ENCODE data around the gene CHGA.

Gene CHGA

DNA sequence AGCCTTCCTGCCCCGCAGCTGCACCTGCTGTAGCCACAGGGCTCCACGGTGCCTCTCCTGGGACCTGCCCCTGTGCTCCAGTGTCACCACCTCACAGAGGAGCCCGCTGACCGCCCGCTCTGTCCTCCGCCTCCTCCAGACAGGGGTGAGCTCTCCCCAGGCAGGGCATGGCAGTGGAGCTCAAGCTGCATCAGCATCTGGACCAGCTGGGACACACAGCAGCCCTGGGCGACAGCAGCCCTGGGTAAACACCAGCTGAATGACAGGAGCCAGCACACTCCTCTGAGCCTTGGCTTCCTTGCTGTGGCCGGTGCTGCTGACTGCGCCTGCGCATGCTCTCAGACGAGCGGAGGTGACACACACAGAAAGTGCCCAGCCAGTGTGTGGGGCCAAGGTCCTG lies 22.0 kb downstream of the CHGA start:
- no peak for DNase-seq (ENCODE audit: low read depth in 2 of 2)

DNA sequence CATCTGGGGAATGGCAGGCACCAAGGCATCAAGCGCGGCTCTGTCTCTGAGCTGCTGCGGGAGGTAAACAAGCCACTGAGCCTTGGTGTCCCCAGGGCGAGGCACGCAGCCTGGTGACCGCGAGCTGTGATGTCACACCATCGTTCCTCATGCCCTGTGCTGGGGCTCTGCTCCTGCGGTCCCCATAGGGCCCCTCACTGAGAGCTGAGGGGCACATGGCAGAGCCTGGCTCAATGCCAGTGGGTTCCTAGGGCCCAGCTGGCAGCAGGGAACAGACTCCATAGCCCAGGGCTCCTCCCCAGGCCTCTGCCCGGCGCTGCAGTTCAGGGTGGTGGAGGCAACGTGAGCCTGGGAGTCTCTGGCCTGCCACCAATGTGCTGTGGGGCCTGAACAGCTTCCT lies 22.6 kb downstream of the CHGA start:
- DNase-seq (ENCODE audit: low read depth in 2 of 2), result no peak

DNA sequence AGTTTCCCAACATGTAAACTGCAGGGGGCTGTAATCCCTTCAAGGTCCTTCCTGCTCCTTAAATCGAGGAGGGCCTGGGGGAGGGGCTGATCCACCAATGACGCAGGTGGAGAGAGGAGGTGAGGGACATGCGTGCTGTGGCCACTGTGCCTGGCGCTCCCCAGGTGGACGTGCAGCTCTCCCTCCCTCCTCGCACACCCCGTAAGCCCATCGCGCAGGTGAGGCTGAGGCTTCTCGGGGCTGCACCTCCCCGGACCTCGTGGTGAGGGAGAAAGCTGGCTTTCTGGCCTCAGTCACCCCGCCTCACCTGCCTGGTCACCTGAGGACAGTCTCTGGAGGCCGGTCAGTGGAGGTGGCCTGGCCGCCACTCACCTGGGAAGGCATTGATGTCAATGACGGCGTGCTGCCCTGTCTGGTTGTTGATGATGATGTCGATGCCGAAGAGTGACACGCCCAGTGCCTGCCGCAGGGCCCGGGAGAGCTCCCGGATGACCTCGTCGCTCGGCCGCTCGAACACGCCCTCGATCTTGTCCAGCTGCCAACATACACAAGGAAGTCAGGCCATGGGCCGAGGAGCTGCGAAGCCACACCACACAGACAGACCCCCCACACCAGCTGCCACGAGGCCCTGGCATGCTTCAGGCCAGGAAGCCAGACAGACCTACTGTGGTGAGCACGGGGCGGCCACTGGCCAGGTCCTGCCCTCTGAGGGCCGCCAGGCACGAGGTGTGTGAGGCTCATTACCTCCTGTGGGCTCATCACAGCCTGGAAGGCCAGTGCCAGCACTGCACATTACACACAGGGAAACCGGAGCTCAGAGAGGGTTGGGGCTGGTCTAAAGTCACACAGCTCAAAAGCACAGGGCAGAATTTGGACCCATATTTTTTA lies 23.3 kb downstream of the CHGA start:
- DNase-seq (ENCODE audit: low read depth in 2 of 2), result no peak

DNA sequence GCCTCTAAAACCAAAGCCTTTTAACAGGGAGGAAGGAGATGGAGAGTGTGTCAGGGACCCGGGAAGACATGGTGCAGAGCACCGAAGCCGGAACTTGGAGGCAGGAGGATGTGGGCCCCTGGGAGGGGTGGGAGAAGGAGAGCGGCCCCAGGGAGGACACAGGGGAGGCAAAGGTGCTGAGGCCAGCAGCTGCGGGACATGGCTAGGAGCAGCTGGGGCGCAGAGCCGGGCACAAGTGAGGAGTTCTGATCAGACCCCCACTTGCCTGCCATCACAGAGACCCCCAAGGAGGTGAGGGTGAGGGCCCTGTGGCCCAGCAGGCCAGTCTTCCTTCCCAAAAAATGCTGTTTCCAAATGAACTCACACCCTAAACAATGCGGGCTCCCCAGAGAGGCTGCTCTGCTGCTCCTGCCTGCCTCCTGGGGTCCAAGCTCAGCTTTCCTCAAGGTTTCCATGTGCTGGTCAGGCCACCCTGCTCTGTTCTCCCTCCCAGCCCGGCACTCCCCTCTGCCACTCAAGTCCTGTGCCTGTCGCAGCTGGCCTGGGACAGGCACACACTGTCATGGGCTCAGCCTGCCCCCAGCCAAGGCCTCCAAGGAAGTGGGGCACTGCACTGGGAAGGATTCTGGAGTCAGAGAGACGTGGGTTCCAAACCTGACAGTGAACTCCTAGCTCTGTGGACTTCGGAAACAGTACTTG lies 24.0 kb downstream of the CHGA start:
- DNase-seq (ENCODE audit: low read depth in 2 of 2), result no peak

DNA sequence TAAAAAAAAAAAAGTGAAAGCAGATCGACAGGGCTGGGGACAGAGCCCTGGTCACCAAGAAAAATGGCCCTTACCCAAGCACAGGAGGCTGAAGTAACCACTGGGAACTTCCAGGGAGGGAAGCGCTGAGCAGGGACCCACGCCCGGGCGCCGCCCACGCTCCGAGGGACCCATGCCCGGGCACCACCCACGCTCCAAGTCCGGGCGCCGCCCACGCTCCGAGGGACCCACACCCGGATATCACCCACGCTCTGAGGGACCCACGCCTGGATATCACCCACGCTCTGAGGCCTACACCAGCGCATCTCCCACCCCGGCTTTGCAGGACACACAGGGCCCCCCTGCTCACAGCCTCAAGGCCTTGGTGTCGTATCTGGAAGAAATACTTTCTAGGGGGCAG lies 25.7 kb downstream of the CHGA start:
- DNase-seq (ENCODE audit: low read depth in 2 of 2), result no peak

DNA sequence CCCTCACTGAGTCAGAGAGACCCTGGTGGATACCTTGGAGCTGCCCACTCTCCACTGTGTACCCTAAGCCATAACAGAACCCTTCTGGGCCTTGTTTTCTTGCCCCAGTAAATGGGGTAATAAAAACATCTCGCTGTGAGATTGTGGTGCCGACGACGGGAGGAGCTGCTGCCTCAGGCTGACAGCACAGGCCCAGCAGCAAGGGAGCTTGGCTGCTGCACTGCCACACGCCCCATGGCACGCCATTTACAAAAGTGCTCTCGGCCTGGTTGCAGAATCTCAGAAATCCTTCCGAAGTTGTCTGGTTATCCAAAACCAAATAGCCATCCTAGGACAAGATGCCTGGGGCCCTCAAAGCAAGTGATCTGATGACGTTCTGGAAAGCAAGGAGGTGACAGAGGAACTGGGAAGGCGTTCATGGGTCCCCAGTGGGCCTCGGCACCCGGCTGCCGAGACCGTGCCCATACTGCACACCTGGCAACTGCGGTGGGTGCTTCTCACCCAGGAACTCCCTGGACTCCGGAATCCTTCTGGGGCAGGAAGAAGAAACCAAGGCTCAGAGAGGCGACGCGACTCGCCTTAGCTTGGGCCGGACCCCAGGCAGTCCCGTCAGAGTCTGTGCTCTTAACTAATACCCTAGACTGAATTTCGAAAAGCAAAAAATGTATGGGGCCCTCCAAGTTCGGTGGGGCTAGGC lies 26.7 kb downstream of the CHGA start:
- DNase-seq (ENCODE audit: low read depth in 2 of 2), result no peak

- no peak for DNase-seq (ENCODE audit: low read depth in 2 of 2)
These were observed 27.2 kb downstream of the CHGA start for GRCh38 chr14:92950193-92950540.

DNA sequence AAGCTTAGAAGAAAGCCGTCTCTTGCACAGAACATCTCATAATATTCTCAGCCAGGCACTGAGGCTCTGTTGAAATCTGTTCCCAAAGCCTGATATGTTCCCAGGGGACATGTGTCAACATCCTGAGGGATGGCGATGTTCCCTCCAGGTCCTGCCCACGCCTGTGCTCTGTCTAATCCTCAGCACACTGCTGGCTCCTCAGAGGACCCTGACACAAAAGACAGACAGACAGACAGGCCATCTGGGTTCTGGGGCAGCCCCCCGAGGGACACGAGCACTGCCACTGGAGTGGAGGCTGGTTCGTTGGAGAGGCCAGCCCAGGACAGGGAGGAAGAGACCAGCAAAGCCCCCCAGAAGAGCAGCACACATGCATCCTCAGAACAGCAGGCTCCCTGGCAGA lies 27.8 kb downstream of the CHGA start:
- DNase-seq (ENCODE audit: low read depth in 2 of 2), result no peak

DNA sequence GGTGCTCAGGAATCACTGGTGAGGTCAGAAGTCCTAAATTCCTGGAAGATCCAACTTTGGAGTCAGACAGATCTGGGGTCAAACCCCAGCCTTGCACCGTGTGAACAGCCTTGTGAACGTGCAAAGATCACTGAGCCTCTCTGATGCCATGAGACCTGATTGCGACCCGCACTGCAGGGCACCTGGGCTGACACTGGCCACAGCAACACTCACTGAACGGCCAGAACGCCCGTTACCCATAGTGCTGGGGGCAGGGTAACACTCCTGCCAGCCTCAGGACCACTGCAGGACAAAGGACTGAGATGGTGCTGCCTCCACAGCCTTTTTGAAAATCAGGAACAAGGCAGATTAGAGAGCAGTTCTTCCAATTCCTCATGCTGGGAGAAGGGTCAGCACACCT lies 28.3 kb downstream of the CHGA start:
- no peak for DNase-seq (ENCODE audit: low read depth in 2 of 2)

DNA sequence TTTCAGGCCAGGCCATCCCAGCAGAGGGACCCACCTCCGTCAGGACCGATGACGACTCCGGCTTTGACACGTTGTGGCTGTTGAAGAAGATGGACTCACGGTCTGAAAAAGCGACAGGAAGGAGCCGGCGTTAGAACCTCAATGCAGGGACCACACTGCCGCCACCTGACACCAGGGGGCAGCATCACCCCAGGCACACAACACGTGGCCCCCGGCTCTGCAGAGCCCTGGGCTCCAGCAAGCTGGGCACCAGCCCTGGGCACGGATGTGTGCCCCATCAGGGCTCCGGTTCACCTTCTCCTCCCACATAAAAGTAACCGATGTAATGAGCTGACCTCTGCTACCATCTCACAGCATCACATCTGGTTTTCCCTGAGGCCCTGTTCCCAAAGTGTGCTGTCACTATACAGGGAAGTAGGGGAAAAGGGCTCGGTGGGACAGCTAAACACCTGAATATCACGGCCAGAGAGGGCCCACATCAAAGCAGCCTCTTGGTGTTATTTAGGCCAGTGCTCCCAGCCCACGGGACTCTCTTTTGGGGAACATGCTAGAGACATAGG lies 29.0 kb downstream of the CHGA start:
- DNase-seq (ENCODE audit: low read depth in 2 of 2), result peak; percentile 55 to 66

DNA sequence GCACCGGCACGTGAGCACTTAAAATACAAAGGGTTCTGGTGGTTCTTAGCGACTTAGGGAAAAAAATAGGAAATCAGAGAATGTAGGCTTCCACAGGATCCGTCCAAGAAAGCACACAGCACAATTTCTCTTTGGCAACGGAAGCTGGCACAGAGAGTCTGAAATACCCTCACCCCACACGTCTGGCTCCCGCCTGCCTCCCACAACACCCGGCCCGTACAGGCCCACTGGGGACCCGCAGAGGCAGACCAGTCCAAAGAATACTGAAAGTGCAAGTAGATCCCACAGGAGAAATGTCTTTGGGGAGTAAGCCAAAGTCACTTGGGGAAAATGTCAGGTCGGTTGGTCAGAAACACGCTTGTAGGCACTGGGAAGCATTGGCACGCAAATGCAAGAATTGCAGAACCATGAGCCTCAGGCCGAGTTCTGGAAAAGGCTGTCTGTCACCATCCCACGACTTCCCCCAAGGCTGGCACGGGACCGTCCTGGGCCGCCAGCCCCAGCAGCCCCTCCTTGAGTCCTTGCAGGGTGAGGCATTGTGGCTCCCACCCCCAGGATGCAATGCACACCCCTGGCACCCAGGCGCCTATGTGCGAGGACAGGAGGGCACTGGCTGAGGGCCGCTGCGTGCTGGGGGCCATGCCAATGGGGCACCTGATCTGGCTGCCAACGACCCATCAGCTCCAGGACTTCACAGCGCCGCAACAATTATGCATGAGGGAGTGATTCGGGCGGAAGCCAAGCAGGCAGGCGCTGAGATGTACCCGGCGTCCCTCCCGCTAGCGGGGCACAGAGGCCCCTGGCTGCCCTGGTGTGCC lies 29.7 kb downstream of the CHGA start:
- DNase-seq (ENCODE audit: low read depth in 2 of 2), result no peak

- DNase-seq (ENCODE audit: low read depth in 2 of 2), result no peak
These were observed 30.6 kb downstream of the CHGA start for GRCh38 chr14:92953526-92953925.

DNA sequence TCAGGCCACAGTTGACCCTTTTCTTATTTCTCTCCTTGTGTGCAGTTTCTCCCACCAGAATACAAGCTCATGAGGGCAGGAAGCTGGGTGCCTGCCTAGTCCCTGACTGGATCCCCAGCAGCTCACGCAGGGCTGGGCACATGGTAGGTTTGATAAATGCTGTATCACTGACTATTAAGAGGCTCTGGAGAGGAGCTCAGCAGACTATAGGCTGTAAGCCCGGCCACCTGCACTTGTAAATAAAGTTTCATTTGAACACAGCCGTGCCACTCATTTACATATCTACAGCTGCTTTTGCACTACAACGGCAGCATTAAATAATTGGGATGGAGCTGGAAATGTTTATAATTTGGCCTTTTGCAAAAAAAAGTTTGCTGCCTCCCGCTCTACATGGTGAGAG lies 32.0 kb downstream of the CHGA start:
- DNase-seq (ENCODE audit: low read depth in 2 of 2), result no peak

DNA sequence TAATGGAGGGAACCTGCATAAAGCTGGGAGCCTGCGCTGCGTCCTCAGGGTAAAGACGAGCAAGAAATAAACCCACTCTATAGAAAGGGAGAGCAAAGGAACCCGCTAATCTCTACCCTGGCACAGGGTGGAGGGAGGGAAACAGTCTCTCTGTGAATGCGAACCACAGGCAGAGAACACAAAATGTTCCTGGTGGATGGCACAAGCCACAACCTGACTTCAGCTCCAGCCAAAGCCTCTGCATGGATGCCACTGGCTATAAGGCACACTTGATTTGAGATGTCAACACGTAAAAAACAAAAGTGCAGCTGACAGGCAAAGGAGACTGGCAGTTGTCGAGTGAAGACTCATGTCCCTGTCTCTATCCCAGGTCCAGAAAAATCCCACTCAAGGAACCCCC lies 32.4 kb downstream of the CHGA start:
- DNase-seq (ENCODE audit: low read depth in 2 of 2), result no peak

DNA sequence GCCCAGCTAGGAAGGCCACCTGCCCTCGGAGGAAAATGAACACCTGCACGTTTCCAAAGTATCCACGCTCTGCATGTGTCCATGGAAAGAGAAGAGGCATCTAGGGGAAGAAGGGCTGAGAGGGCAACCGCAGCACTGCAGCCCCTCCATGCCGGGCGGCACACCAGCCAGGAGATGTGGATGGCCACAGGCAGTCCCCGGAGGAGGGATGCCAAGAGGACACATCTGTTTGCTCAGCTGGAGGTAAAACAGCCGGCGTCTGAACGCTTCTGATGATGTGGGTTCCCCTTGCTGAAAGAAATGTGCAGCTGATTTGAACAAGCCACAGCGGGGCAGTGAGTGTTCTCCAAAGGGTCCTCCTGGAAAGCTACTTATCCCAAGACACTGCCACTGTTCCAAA lies 34.0 kb downstream of the CHGA start:
- no peak for DNase-seq (ENCODE audit: low read depth in 2 of 2)

DNA sequence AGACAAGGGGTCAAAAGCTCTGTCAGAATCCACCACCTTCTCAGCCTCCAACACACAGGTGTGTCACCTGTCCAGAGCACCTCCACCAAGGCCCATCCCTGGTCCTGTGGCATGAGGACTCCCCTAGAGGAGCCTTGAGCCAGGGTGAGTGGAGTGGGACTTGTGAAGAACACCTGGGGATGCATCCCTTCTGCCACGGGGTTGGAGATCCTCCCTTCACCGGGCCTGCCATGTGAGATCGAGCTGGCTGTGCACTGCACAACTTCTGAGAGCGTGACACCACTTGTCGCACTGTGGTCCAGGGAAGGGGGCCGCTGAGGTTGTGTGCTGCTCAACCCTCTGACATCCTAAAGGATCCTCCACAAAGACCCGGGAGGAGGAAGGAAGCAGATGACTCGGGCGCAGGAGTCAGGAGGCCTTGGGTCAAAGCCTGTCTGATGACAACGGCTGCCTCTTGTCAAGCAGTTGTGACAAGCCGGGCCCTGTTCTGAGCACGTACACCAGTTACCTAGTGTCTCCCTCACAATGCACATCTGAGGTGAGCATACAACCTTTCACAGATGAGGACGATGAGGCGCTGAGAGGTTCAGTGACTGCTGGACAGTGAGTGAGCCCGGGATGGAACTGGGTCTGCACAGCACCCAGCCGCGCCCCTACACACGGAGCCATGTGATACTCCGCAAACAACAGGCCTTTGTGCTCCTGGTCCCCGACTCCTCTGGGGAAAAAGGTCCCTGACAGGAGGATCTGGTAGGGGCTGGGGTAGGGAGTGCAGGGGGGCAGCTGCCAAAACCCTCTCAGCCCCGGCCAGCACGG lies 35.6 kb downstream of the CHGA start:
- DNase-seq (ENCODE audit: low read depth in 2 of 2), result no peak

DNA sequence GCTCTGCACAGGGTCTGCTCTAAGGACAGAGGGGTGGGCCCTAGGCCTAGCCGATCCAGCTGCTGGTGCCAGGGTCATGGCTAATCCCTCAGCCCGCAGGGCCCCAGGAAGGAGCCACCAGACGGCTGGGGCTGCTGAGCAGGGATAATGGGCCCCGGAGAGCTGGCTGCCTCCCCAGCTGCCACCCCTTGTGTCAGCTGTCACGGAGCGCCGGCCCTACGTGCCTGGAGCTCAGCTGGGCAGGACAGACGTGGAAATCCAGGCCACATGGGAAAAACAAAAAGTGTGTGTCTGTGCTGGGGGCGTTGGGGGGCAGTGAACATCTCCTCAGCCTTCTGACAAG lies 36.2 kb downstream of the CHGA start:
- DNase-seq (ENCODE audit: low read depth in 2 of 2), result no peak

GRCh38 chr14:92959761-92960680 lies 37.1 kb downstream of the CHGA start:
- no peak for DNase-seq (ENCODE audit: low read depth in 2 of 2)

GRCh38 chr14:92960706-92961566 lies 38.0 kb downstream of the CHGA start:
- no peak for DNase-seq (ENCODE audit: low read depth in 2 of 2)
